Stimulated activated memory B cell treated with anti-CD40 and anti-IgM and Interleukin-4, amounts not matched to agents 10 μg/mL and 1 μg/mL and 100 μg/mL, for 72 hours (primary cell): ENCODE results near the gene CDH4.

Experiments
- ATAC-seq: fragments of 150-1000 bp; cut with Tn5 transposase; 2 replicates; pipeline ENCODE4 v1.10.0; 2021
- H3K27ac Mint-ChIP-seq: one replicate; pipeline ENCODE4 v1.8.0; 2022; ENCODE audit warnings: mild to moderate bottlenecking, mixed read lengths
- H3K27me3 Mint-ChIP-seq: one replicate; pipeline ENCODE4 v1.8.0; 2022; ENCODE audit warnings: mixed read lengths
- H3K36me3 Mint-ChIP-seq: one replicate; pipeline ENCODE4 v1.8.0; 2022; ENCODE audit warnings: mixed read lengths
- H3K4me1 Mint-ChIP-seq: one replicate; pipeline ENCODE4 v1.8.0; 2022; ENCODE audit warnings: mixed read lengths
- H3K4me3 Mint-ChIP-seq: one replicate; pipeline ENCODE4 v1.8.0; 2022; ENCODE audit warnings: mild to moderate bottlenecking, moderate library complexity, mixed read lengths
- H3K9me3 Mint-ChIP-seq: one replicate; pipeline ENCODE4 v1.8.0; 2022; ENCODE audit warnings: mixed read lengths

CDH4 gene

DNA sequence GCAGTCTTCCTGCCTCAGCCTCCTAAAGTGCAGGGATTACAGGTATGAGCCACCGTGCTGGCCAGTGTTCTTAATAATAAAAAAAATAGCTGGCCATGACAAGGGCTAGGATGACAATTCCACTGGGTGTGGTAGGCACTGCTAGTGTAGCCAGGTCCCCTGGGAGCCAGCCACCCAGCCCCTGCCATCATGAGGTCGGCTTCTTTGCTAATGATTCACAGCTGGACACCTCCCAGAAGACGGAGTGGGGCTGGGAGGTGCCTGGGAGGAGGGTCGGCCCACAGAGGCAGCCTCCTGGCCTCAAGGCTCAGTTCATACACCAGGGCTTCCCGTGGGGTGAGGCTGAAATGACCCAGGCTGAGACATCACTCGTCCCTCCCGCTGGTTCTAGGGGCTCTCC is 583.2 kb downstream of the CDH4 start:
- no peaks in the 10 kb centered on the region for H3K4me1 Mint-ChIP-seq
- peaks cover 29% of the 10 kb centered on the region for H3K27me3 Mint-ChIP-seq
- no peaks in the 10 kb centered on the region for H3K9me3 Mint-ChIP-seq
- no peak overlapping the region for H3K4me3 Mint-ChIP-seq
- no peaks in the 10 kb centered on the region for H3K36me3 Mint-ChIP-seq
- no peak for ATAC-seq
- no peak overlapping the region for H3K27ac Mint-ChIP-seq

DNA sequence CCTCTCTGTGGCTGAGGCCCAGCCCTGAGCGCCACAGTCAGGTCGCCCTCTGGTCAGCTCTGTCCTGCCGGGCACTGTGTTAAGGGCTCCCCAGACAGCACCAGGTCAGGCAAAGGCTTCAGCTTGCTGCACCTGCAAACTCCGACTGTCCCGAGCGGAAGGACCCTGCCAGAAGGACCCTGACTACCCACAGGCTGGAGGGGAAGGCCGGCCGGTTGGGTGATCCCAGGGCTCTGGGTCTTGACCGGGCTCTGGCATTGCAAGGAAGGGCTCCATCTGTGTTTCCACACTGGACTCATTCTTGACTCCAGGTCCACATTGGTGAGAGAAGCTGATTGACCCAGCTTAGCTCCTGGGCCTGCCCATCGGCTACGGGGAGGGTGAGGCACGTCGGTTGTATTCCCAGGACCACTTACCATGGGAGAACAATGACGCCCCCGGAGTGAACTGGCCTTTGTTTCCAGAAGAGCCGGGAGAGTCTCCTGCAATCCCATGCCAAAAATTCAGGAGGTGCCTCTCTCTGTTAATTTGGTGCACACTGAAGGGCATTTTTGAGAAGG is 583.8 kb downstream of the CDH4 start:
- Mint-ChIP-seq H3K9me3 (no peaks in the 10 kb centered on the region), H3K27me3 (peaks cover 23% of the 10 kb centered on the region), H3K4me3 (no peak overlapping the region), H3K36me3 (no peaks in the 10 kb centered on the region), H3K4me1 (no peaks in the 10 kb centered on the region), H3K27ac (no peak overlapping the region)
- ATAC-seq, result no peak

DNA sequence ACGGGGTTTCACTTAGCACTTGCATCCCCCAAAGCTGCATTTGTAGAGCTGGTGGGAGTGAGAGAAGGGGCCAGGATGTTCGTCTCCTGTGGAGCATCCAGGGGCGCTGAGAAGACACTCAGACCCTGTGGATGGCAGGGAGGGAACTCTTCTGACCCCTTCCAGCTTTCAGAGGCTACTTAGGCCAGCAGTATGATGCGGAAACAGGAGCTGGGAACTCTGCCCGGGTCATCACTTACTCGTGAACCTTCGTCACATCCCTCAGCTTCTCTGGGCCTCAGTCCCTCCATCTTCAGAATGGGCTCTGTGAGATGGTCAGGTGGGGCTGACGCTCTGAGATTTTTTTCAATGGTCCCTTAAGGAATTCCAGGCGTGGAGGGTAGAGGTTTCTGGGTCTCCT is 585.1 kb downstream of the CDH4 start:
- peaks cover 10% of the 10 kb centered on the region for H3K27me3 Mint-ChIP-seq
- no peaks in the 10 kb centered on the region for H3K36me3 Mint-ChIP-seq
- no peak overlapping the region for H3K4me3 Mint-ChIP-seq
- H3K4me1 Mint-ChIP-seq, result no peaks in the 10 kb centered on the region
- H3K9me3 Mint-ChIP-seq, result no peaks in the 10 kb centered on the region
- ATAC-seq, result no peak
- no peak overlapping the region for H3K27ac Mint-ChIP-seq

DNA sequence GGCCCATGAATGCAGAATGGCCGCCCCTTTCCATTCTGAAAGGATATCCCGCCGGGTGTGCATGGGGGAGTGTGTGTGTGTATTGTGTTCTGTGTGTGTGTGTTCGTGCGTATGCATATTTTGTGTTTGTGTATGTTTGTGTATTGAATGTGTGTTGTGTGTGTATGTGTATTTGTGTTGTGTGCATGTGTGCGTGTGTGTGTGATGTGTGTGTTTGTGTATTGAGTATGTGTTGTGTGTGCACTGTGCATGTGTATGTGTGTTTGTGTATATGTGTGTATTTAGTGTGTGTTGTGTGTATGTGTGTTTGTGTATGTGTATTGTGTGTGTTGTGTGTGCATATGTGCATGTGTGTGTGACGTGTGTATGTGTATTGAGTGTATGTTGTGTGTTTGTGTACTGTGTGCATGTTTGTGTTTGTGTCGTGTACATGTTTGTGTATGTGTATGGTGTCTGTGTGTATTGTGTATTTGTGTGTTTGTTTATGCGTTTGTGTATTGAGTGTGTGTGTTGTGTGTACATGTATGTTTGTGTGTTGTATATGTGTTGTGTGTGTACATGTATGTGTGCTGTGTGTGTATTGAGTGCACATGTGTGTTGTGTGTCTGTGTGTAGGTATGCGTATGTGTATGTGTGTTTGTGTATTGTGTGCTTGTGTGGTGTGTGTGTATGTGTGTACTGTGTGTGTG is 587.3 kb downstream of the CDH4 start:
- ATAC-seq, result no peak
- H3K27ac Mint-ChIP-seq, result no peak overlapping the region
- no peaks in the 10 kb centered on the region for H3K4me1 Mint-ChIP-seq
- H3K36me3 Mint-ChIP-seq, result no peaks in the 10 kb centered on the region
- no peak overlapping the region for H3K4me3 Mint-ChIP-seq
- H3K9me3 Mint-ChIP-seq, result no peaks in the 10 kb centered on the region
- no peaks in the 10 kb centered on the region for H3K27me3 Mint-ChIP-seq

DNA sequence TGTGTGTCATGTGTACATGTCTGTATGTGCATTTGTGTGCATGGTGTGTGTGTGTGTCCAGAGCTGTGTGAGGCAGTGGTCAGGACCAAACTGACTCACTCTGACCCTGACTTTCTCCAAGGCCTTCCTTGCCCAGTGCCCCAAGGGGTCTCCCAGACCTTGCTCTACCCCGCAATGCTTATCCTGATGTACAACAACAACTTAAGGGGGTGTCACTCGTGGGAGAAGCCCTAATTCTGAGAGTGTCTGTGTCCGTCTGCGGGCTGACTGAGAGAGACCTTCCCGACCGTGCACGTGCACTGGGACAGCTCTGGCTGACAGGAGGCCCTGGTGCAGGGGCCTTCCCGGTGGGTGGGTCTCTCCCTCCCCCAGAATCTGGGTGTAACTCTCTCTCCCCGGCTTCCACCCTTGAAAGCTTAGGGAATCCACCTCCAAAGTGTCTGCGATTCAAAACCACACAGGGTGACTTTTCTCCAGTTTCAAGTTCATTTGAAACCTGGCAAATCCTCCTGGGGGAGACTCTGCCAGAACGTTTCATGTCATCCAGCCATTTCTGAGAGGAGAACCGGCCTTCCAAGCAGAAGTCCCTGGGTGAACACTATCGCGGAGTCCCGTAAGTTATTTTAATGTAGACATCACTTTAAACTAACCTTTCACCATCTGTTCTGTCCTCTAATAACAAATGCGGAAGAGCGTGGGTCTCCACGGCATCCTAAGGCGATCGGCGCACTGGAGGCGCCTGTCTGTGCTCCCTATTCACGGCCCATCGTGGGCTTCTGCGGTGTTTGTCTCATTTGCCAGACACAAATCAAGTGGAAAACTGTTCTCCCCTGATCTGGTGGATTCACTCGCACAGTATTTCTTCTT is 588.1 kb downstream of the CDH4 start:
- H3K9me3 Mint-ChIP-seq, result no peaks in the 10 kb centered on the region
- no peaks in the 10 kb centered on the region for H3K4me1 Mint-ChIP-seq
- no peaks in the 10 kb centered on the region for H3K27me3 Mint-ChIP-seq
- H3K36me3 Mint-ChIP-seq, result no peaks in the 10 kb centered on the region
- H3K4me3 Mint-ChIP-seq, result no peak overlapping the region
- no peak for ATAC-seq
- no peak overlapping the region for H3K27ac Mint-ChIP-seq

DNA sequence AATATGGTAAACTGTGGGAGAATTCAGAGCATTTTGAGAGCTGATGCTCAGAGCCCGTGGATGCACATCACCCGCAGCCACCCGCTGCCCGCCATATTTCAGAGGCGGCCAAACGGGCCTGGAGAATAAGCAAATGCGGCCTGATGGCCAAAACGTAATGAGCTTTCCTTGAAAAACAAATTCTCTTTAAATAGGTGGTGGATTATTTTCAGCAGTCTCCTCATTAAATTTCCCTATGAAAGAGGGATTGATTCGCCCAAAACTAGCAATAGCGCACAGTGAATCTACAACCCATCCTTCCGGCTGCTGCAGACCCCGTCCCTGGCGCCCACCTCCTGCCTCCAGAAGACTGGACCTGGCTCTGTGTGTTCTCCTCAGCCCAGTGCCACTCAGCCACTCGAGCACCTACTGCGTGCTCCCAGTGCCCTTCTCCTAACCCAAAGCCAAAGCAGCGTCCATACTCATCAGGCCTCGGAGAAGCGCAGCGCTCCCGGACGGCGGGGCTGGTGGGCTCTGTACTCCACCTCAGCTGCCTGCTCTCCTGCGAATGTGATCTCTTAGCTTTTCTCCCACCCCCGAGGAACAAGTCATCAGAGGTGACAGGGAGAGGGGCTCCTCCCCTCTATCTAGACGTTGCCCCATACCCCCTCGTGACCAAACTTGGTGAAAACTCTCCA is 588.9 kb downstream of the CDH4 start:
- ATAC-seq, result peak; percentile 7
- Mint-ChIP-seq H3K9me3 (no peaks in the 10 kb centered on the region), H3K27ac (no peak overlapping the region), H3K4me3 (no peak overlapping the region), H3K4me1 (no peaks in the 10 kb centered on the region), H3K36me3 (no peaks in the 10 kb centered on the region), H3K27me3 (peaks cover 6% of the 10 kb centered on the region)

DNA sequence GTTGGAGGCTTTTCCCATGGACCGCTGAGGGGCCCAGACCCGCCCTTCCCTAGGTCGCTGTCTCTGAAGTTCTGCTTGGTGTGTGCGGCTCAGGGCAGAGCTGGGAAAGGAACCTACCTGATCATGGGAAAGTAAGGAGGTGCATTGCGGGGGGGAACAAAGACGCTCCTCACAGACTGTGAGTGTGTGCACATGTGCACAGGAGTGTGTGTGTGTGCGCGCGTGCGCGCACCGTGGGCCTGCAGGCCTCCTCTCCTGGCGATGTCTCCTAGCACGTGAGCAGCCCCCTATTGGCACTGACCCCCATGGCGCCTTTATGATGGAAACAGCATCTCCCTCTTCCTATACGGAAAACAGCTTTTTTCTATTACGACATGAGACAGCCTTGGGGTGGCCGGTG is 589.5 kb downstream of the CDH4 start:
- no peak overlapping the region for H3K4me3 Mint-ChIP-seq
- H3K36me3 Mint-ChIP-seq, result no peaks in the 10 kb centered on the region
- no peaks in the 10 kb centered on the region for H3K4me1 Mint-ChIP-seq
- no peak overlapping the region for H3K27ac Mint-ChIP-seq
- H3K27me3 Mint-ChIP-seq, result peaks cover 12% of the 10 kb centered on the region
- H3K9me3 Mint-ChIP-seq, result peaks cover 3% of the 10 kb centered on the region
- ATAC-seq, result peak; percentile 20

DNA sequence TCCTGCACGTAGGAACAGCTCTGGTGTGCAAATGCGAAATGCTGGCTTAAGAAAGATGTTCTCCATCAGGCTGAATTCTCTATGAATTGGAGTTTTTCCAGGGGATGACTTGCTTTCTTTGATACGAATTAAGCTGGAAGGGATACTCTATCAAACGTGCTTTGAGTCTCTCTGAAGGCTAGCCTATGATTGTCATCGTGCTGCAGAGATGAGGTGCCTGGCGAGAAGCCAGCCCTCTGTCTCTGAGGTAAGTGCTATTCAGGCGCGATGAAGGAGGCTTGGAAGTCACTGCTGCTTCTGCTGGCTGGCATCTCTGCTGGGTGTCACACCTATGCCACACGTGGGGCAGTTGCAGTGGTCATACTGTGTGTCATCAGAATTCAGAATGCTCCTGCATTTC is 589.9 kb downstream of the CDH4 start:
- Mint-ChIP-seq H3K9me3 (peaks cover 3% of the 10 kb centered on the region), H3K27me3 (peaks cover 16% of the 10 kb centered on the region), H3K36me3 (no peaks in the 10 kb centered on the region), H3K4me1 (no peaks in the 10 kb centered on the region), H3K27ac (no peak overlapping the region), H3K4me3 (no peak overlapping the region)
- no peak for ATAC-seq

DNA sequence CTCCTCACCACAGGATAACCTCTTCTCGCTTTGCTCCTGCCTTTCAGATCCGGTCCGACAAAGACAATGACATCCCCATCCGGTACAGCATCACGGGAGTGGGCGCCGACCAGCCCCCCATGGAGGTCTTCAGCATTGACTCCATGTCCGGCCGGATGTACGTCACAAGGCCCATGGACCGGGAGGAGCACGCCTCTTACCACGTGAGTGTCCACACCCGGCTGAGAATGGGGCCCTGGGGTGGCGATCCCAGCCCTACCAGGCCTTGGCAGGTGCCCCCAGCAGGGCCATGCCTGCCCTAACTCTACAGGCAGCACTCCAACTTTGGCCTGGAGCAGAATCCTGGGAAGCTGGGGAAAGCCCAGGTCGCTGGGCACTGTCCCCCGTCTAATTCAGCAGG is 592.6 kb downstream of the CDH4 start:
- Mint-ChIP-seq H3K4me3 (no peak overlapping the region), H3K9me3 (peaks cover 3% of the 10 kb centered on the region), H3K36me3 (no peaks in the 10 kb centered on the region), H3K27me3 (peaks cover 20% of the 10 kb centered on the region), H3K27ac (no peak overlapping the region), H3K4me1 (no peaks in the 10 kb centered on the region)
- no peak for ATAC-seq

DNA sequence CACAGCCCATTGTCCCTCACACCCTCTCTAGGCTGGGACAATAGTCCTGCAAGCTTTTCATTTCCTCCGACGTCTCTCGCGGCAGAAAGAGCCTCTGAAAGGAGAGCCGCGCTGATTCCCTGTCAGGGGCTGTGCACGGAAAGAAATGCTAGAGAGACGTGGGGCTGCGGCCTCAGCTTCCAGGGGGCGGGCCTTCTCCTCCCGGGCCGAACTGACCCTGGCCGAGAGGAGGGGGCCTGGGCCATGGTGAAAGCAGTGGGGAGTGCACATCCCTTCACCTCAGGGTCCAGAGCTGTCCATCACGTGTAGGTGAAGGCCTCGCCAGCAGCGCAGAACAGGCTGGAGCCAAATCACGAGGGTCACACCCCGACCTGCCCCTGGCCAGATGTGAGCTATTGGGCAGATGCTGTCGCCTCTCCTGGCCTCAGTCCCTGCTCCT is 593.2 kb downstream of the CDH4 start:
- Mint-ChIP-seq H3K9me3 (peaks cover 3% of the 10 kb centered on the region), H3K4me1 (no peaks in the 10 kb centered on the region), H3K36me3 (no peaks in the 10 kb centered on the region), H3K27me3 (peaks cover 20% of the 10 kb centered on the region), H3K27ac (no peak overlapping the region), H3K4me3 (no peak overlapping the region)
- no peak for ATAC-seq

DNA sequence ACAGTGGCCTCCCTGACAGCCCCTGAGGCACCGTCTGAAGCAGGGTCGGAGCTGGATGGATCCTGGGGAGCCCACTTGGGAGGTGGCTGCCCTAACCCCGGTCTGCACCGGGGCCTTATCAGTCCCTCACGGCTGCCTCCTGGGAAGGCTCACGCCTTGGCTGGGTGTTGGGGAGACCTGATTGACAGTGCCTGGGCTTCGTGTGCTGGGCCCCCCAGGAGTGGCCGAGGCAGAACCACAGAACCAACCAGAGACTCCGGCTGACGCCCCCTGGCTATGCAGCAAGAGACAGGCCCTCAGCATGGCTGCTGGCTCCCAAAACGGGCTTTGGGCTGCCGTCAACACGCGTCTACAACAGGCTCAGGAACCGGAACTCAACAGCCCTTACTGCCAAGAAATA is 594.0 kb downstream of the CDH4 start:
- Mint-ChIP-seq H3K9me3 (peaks cover 3% of the 10 kb centered on the region), H3K4me1 (no peaks in the 10 kb centered on the region), H3K27me3 (peaks cover 20% of the 10 kb centered on the region), H3K27ac (no peak overlapping the region), H3K36me3 (no peaks in the 10 kb centered on the region), H3K4me3 (no peak overlapping the region)
- no peak for ATAC-seq

DNA sequence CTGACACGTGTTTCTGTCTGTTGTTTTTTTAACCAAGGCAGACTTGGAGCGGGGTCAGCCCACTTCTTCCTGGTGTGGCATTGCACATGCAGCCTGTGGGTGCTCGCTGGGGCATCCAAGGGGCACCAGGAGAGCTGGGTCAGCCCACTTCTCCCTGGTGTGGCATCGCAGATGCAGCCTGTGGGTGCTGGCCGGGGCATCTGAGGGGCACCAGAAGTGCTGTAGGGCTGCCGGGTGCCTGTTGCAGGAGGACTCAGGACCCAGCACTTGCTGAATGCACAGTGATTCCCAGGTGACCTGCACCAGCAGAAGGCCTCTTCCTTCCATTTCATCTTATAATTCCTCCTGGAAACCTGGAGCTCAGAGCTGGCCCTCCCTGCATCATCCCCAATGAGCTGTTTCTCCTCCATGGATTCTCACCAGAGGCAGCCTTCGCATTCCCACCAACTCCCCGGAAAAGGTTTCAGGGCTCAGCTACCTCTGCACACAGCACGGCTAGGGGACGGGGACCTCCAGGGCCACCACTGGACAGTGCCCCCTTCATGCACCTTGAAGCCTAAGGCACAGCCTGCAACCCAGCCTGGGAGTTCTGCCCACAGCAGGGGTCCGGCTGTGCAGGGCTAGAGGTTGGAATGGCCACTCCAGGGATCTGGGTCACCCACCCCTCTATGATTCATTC is 594.8 kb downstream of the CDH4 start:
- H3K9me3 Mint-ChIP-seq, result peaks cover 3% of the 10 kb centered on the region
- no peaks in the 10 kb centered on the region for H3K4me1 Mint-ChIP-seq

DNA sequence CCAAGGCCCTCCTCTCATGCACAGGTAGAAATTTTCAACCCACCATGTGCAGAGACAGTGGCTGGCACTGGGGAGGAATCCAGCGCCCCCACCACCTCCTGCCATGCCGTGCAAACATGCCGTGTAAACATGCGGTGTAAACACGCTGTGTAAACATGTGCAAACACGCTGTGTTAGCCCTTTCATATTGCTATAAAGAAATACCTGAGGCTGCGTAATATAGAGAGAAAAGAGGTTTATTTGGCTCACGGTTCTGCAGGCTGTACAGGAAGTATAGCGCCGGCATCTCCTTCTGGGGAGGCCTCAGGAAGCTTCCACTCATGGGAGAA is 595.3 kb downstream of the CDH4 start:
- peaks cover 3% of the 10 kb centered on the region for H3K9me3 Mint-ChIP-seq
- peaks cover 20% of the 10 kb centered on the region for H3K27me3 Mint-ChIP-seq
- no peak for ATAC-seq
- H3K4me1 Mint-ChIP-seq, result no peaks in the 10 kb centered on the region
- no peak overlapping the region for H3K4me3 Mint-ChIP-seq
- H3K27ac Mint-ChIP-seq, result no peak overlapping the region
- no peaks in the 10 kb centered on the region for H3K36me3 Mint-ChIP-seq

More for the DNA sequence above, 594.8 kb downstream of the CDH4 start:
- no peak overlapping the region for H3K4me3 Mint-ChIP-seq
- H3K27me3 Mint-ChIP-seq, result peaks cover 20% of the 10 kb centered on the region
- H3K36me3 Mint-ChIP-seq, result no peaks in the 10 kb centered on the region
- H3K27ac Mint-ChIP-seq, result no peak overlapping the region
- no peak for ATAC-seq

DNA sequence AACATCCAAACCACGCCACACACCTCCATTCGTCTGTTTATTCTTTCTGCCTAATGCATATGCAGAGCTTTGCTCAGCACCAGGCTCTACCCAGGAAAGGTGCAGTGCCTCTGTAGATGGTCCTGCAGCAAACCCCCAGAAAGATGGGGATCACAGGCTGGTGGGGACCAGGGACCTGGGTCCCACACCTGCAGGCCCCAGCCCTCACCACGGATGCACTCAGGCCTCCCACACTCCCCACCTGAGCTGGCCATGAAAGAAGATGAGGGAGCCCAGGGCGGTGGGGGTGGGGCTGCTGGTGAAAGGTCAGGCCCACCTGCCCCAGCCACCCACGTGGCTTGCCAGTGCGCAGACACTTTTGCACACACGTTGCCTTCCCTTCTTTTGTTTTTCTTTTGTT is 595.9 kb downstream of the CDH4 start:
- no peak overlapping the region for H3K4me3 Mint-ChIP-seq
- no peak overlapping the region for H3K27ac Mint-ChIP-seq
- no peak for ATAC-seq
- H3K27me3 Mint-ChIP-seq, result peaks cover 20% of the 10 kb centered on the region
- no peaks in the 10 kb centered on the region for H3K4me1 Mint-ChIP-seq
- H3K9me3 Mint-ChIP-seq, result peaks cover 3% of the 10 kb centered on the region
- H3K36me3 Mint-ChIP-seq, result no peaks in the 10 kb centered on the region

DNA sequence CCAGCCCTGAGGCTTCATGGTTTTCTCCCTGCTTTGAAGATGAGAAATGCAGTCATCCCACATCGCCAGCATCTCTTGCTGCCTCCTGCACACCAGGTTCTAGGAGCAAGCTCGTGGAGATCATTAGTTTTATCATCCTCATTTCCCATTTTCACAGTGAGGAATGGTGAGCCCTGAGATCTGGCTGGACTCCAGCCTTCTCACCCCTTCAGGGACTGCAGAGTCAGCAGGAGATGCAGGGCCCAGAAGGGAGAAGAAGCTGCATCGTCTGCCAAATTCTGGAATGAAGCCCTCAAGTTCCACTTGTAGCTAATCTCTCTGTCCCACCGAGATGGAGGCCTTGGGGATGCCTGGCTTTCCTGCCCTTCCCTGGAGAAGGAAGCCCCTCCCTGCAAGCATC is 596.8 kb downstream of the CDH4 start:
- Mint-ChIP-seq H3K27me3 (peaks cover 20% of the 10 kb centered on the region), H3K4me3 (no peak overlapping the region), H3K36me3 (no peaks in the 10 kb centered on the region), H3K9me3 (peaks cover 3% of the 10 kb centered on the region), H3K27ac (no peak overlapping the region), H3K4me1 (no peaks in the 10 kb centered on the region)
- no peak for ATAC-seq
